Gastroesophageal sphincter (tissue), 3 donors: ENCODE data around the gene HLCS.

Experiments
- POLR2A ChIP-seq, 2 donors: fragments of 450-650 bp; IDR thresholded peaks; one replicate each; pipeline ENCODE4 v1.6.1; 2017; ENCODE audit warnings: antibody characterized with exemption in 2 of 2, mild to moderate bottlenecking in 2 of 2, moderate library complexity in 1 of 2
- TF ChIP-seq, protein P1 (sequence below), 4 experiments: fragments of 200-600 bp in 2 of 4; fragments of 450-650 bp in 2 of 4; sonication (generic) in 1 of 4; IDR thresholded peaks; one replicate each; pipeline ENCODE4 v1.5.1; 2017 to 2019; ENCODE audit warnings: antibody characterized with exemption in 4 of 4, mild to moderate bottlenecking in 2 of 4, moderate library complexity in 2 of 4

DNA sequence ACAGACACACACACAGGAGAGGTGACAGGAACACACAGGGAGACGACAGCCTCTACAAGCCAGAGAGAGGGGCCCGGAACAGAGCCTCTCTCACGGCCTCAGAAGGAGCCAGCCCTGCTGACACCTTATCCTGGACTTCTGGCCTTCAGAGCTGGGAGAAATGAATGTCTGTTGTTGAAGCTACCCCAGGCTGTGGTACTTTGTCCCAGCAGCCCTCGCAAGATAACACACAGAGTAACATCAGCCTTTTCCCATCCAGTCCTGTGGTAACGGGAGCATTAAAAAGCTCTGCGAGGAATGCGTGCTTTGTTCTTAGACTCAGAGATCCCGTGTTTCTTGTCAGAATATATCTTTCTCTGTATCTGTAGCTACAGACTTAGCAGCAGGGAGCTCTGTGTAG is 136.4 kb downstream of the HLCS start:
- TF ChIP-seq POLR2A (IDR thresholded peaks at IDR 0.05), result no peak
- TF ChIP-seq, protein P1, sequence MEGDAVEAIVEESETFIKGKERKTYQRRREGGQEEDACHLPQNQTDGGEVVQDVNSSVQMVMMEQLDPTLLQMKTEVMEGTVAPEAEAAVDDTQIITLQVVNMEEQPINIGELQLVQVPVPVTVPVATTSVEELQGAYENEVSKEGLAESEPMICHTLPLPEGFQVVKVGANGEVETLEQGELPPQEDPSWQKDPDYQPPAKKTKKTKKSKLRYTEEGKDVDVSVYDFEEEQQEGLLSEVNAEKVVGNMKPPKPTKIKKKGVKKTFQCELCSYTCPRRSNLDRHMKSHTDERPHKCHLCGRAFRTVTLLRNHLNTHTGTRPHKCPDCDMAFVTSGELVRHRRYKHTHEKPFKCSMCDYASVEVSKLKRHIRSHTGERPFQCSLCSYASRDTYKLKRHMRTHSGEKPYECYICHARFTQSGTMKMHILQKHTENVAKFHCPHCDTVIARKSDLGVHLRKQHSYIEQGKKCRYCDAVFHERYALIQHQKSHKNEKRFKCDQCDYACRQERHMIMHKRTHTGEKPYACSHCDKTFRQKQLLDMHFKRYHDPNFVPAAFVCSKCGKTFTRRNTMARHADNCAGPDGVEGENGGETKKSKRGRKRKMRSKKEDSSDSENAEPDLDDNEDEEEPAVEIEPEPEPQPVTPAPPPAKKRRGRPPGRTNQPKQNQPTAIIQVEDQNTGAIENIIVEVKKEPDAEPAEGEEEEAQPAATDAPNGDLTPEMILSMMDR (IDR thresholded peaks at IDR 0.05), result no peak
